K562 (cell line): ENCODE results near the gene CTNNBL1.

Experiments used
- BRCA1 ChIP-seq, 2 experiments: fragments of 450-650 bp in 1 of 2; sonication (generic) in 1 of 2; formaldehyde crosslinking in 1 of 2; IDR thresholded peaks; 2 replicates each; pipeline versions ENCODE4 v1.5.0 to v1.6.1; 2017 to 2020; ENCODE audit warnings: mild to moderate bottlenecking in 1 of 2, missing genetic modification reagents in 1 of 2
- CREB3 ChIP-seq: fragments of 450-650 bp; conservative IDR thresholded peaks from 2 replicates; pipeline ENCODE4 v1.6.1; 2016; ENCODE audit warnings: missing genetic modification characterization, low read depth, mild to moderate bottlenecking, missing compliant biosample characterization, moderate library complexity
- CTCF ChIP-seq, 3 experiments: IDR thresholded peaks in 2 of 3; conservative IDR thresholded peaks in 1 of 3; 2 replicates each; pipeline ENCODE4 v1.5.1; 2011 to 2012; ENCODE audit warnings: low read length in 3 of 3, mild to moderate bottlenecking in 3 of 3, control low read depth in 2 of 3, improper control_type of control experiment in 1 of 3, inconsistent platforms in 1 of 3, low read depth in 1 of 3, mixed read lengths in 1 of 3, moderate library complexity in 1 of 3; ENCODE audit not compliant: insufficient read depth in 2 of 3
- ELK1 ChIP-seq: sonication (generic); formaldehyde crosslinking; IDR thresholded peaks from 2 replicates; pipeline ENCODE4 v1.8.1; 2022; ENCODE audit warnings: missing genetic modification reagents
- NR2C2 ChIP-seq, 2 experiments: fragments of 200-800 bp in 1 of 2; sonication (Bioruptor generic) in 1 of 2; sonication (generic) in 1 of 2; formaldehyde crosslinking in 1 of 2; IDR thresholded peaks; 2 replicates each; pipeline versions ENCODE4 v1.6.1 to v1.8.0; 2016 to 2022; ENCODE audit warnings: mild to moderate bottlenecking in 1 of 2, missing compliant biosample characterization in 1 of 2, missing genetic modification characterization in 1 of 2, missing genetic modification reagents in 1 of 2
- PHB2 ChIP-seq: fragments of 450-650 bp; IDR thresholded peaks from 2 replicates; pipeline ENCODE4 v1.6.1; 2017; ENCODE audit warnings: low read depth
- POLR2A ChIP-seq: fragments of 450-650 bp; conservative IDR thresholded peaks from 2 replicates; pipeline ENCODE4 v1.6.1; 2016
- PURB ChIP-seq: sonication (generic); formaldehyde crosslinking; IDR thresholded peaks from 2 replicates; pipeline ENCODE4 v1.9.0; 2021; ENCODE audit warnings: low read depth, mild to moderate bottlenecking, missing genetic modification reagents
- SMAD4 ChIP-seq: fragments of 250-450 bp; sonication (Bioruptor Pico); conservative IDR thresholded peaks from 2 replicates; pipeline ENCODE4 v1.8.0; 2021; ENCODE audit warnings: inconsistent platforms, mild to moderate bottlenecking, moderate library complexity
- SREBF1 ChIP-seq: fragments of 150-350 bp; IDR thresholded peaks from 2 replicates; pipeline ENCODE4 v1.6.1; 2014; ENCODE audit warnings: antibody characterized with exemption, low read depth, low read length, borderline replicate concordance
- TAF1 ChIP-seq: IDR thresholded peaks from 2 replicates; pipeline ENCODE4 v1.6.1; 2011; ENCODE audit warnings: mild to moderate bottlenecking, low read length, moderate library complexity; ENCODE audit not compliant: insufficient read depth, control insufficient read depth, severe bottlenecking; ENCODE audit errors: extremely low read depth
- ZBTB5 ChIP-seq: fragments of 450-650 bp; IDR thresholded peaks from 2 replicates; pipeline ENCODE4 v1.6.1; 2017; ENCODE audit warnings: antibody characterized with exemption
- ZNF431 ChIP-seq: sonication (generic); formaldehyde crosslinking; IDR thresholded peaks from 2 replicates; pipeline ENCODE4 v1.8.0; 2022; ENCODE audit warnings: mild to moderate bottlenecking, missing genetic modification reagents
- ZZZ3 ChIP-seq: fragments of 450-650 bp; IDR thresholded peaks from 2 replicates; pipeline ENCODE4 v1.6.1; 2016; ENCODE audit warnings: antibody characterized with exemption, mild to moderate bottlenecking, moderate library complexity

- TF ChIP-seq TAF1 (no peak), NR2C2 (CRISPR knock-in tag; IDR thresholded peaks at IDR 0.05) (no peak), NR2C2 (tag; IDR thresholded peaks at IDR 0.05) (no peak), ZZZ3 (no peak), PURB (no peak), CTCF (IDR thresholded peaks at IDR 0.05 in 2 of 3, conservative IDR thresholded peaks at IDR 0.05 in 1 of 3; ENCODE audit: insufficient read depth in 2 of 3, low read depth in 1 of 3, low read length in 3 of 3) (no peak), SREBF1 (no peak), CREB3 (tag) (no peak), POLR2A (no peak), ZNF431 (CRISPR knock-in tag) (no peak), SMAD4 (no peak), BRCA1 (IDR thresholded peaks at IDR 0.05) (no peak), BRCA1 (CRISPR knock-in tag; IDR thresholded peaks at IDR 0.05) (no peak), PHB2 (no peak), ZBTB5 (no peak), ELK1 (CRISPR knock-in tag) (no peak)
These were observed 12.5 kb downstream of the CTNNBL1 start for GRCh38 chr20:37706298-37706697.
